HG03521 (cell line): Measurements from ENCODE around the gene ZNF385C.

ENCODE experiments used
- ATAC-seq: cut with Tn5 transposase; IDR thresholded peaks from one replicate; pipeline ENCODE4 v1.9.1; 2021; ENCODE audit warnings: mild to moderate bottlenecking, moderate library complexity; ENCODE audit not compliant: unreplicated experiment

The ZNF385C gene

DNA sequence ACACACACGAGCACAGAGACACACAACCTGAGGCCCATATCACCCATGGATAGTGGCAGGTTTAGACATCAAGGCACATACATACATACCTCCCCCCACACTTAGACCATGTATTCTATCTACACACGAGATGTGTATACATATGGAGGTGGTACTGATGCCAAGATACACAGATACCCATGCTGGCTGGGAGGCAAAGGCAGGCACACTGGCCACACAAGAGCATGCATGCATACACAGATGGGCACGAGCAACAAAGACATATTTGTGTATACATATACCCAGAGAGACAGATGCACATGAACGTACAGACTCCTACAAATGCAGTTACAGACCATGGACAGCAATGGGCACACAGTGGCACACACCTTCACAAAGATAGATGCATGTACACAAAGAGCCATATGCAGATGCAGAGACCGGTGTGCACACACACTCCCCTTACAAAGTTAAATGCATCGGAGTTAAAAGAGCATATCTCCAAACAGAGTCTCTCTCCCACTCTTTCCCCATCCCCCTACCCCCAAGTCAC lies 45.9 kb downstream of the ZNF385C start:
- no peak for ATAC-seq

DNA sequence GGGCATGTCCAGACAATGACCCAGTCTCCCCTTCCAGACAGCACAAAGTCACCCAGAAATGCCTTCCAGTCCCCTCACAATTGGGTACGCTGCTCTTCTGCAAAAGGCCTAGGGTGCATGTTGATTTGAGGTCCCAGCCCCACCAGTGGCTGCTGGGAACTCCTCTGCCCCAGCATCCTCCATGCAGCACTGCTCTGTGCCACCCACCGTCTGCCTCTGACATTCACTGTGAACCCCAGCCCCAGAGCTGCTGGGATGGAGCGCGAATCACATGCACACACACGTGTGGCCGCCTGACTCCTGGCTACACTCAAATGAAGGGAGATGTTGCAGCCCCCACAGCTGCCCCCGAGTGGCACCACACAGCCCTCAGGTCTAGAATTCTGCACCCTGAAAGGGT lies 46.6 kb downstream of the ZNF385C start:
- ATAC-seq: no peak

DNA sequence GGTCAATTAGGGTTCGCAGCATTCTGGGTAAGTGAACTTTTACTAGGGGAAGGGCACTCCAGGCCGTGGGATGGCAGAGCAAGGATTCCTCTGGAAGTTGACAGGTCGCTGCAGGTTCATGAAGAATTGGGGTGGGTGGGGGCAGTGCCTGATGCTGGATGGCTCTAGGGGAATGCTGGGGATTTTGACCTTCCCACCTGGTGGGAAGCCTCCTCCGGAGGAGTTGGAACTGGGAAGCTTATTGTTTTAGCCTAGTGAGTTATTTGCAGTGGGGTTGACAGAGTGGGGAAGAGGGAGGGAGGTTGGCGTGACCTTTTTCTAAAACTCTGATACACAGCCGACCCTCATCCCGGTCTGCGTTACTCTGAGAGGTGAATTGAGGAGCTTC lies 47.3 kb downstream of the ZNF385C start:
- ATAC-seq: no peak

DNA sequence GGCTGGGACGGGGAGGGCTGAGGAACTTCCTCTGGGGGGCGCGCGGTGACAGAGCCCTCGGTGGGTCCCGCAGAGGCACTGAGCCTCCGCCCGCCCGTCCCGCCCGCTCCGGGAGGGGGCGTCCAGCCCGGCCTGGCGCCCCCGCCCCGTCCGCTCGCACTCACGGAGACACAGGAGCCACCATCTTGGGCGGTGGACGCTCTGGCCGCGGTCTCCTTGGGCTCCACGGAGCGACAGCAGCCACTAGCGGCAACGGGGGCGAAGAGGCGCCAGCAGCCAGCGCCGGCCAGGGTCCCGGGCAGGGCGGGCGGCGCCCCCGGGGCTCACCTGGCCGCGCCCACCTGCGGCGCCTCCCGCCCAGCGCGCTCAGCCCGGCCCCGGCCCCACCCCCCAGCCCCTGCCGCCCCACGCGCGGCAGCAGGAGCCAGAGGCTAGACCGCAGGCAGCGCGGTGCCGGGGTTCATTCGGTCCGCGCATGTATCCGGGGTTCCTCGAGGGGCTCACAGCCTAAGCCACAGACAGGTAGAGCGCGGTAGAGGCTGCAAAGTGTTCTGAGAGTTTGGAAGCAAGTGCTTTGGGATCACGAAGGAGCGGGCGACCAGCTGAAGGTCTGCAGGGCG lies 47.8 kb downstream of the ZNF385C start, which contains the start of gene C17orf113:
Gene C17orf113 (minus strand): TSS at position 209 of the 620 bp plus-strand sequence. CDS start 7,225 bp downstream, outside the sequence.
- no peak for ATAC-seq

DNA sequence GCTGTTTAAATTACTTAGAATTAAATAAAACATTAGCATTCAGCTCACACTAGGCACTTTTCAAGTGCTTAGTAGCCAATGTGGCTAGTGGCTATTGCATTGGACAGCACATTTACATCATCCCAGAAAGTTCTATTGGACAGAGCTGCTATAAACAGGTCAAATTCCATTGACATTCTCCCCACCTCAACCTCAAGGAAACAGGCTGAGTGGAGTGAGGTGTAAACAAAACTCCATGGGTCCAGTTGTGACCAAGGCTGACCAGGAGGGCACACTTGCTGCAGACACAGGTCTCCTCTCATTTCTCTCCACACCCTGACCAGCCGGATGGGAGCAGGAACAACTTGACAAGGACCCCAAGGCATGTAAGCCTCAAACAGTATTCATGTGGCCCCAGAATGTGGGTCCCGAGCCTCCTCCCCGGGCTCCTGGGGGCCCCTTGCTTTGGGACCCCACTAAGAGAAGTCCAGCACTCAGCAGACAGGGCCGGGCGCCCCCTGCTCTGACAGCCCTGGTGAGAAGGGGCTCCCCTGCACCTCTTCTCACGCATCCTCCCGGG lies 48.4 kb downstream of the ZNF385C start:
- ATAC-seq: no peak

DNA sequence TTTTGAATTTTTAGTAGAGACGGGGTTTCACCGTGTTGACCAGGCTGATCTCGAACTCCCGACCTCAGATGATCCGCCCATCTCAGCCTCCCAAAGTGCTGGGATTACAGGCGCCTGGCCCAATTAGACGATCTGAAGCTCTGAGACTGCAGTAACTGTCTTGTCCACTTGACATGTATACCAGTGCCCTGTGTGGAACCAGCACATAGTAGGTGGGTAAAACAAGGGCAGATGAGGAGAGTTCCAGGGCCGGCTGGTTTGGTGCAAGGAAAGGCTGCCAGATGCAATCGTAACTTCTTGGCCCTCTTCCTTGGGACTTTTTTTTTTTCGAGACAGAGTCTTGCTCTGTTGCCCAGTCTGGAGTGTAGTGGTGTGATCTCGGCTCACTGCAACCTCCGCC lies 50.9 kb downstream of the ZNF385C start:
- no peak for ATAC-seq

DNA sequence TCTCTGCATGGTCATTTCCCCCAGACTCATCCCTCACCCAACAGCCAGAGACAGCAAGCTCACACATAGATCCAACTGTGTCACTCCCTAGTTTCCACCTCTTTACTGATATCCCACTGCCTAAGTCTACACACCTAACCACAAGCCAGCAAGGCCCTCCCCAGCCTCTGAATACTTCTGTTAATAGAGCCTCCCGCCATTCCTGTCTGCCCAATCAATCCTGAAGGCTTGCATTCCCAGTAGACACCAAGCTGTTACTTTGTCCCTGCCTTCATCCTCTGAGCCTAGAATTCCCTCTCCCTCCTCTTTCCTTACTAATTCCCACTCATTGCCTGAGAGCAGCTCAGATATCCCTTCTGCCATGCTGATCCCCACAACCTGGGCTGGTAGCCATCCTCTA lies 52.6 kb downstream of the ZNF385C start:
- no peak for ATAC-seq

DNA sequence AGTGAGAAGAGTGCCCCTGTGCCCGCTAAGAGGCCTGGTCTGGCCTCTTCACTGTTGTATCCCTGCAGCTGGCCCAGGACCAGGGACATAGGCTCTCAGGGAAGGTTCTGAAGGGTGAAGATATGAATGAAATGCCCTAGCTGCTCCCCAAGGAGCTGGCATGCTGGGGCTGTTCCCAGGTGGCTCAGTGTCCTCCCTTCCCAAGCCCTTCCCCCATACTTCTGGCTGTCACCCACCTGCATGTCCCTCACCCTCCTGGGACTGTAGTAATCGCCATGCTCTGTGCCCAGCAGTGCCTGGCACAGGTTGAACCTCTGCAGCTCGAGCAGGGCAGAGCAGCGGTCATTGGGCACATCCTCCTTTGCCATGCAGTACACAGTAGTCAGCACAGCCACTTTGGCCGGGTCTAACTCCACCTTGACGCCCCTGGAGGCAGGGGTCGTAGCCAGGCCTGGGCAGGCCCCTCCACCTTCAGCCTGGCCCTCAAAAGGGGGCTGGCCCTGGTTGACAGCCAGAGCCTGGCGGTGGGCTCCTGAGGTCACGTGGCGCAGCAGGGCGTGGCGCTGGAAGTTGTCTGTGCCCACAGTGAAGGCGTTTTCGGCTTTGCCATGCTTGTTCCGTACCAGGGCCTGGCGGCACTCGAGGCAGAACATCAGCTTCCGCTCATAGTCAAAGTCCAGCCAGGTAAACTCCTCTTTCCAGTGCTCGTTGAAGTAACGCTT lies 55.5 kb downstream of the ZNF385C start:
- ATAC-seq: no peak

DNA sequence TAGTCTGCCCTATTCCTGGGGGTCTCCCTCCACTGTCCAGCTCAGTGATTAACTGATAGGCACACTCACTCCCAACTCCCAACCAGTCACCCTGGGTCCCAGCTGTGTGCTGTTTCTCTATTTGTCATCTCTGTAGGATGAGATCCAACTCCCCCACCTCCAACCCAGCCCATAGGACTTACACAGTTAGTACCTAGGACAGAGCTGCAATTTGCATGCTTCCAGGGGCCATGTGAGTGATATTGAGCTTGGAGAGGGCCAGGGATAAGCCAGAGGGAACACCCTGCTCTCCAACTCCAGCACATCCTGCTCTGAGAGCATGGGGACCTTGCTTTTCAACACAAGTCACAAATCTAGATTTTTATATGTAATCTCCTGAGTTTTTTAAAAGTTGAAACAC lies 56.7 kb downstream of the ZNF385C start:
- no peak for ATAC-seq

DNA sequence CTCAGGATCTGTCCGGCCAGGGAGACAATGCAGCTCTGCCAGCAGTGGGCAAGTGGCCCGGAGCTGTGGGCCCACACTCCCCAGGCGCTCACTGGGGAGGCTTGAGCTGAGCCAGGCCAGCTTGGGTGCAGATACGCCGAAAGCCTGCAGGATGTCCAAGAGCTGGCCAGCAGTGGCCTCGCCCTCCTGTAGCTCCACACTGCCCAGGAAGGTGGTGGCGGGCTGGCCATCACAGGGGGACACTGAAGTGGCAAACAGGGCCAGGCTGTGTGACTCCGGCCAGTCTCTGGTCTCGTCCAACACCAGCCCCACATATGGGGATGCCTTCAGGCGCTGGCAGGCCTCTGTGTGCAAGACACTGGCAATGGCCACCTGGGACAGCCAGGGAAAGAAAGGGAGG lies 57.5 kb downstream of the ZNF385C start:
- no peak for ATAC-seq

DNA sequence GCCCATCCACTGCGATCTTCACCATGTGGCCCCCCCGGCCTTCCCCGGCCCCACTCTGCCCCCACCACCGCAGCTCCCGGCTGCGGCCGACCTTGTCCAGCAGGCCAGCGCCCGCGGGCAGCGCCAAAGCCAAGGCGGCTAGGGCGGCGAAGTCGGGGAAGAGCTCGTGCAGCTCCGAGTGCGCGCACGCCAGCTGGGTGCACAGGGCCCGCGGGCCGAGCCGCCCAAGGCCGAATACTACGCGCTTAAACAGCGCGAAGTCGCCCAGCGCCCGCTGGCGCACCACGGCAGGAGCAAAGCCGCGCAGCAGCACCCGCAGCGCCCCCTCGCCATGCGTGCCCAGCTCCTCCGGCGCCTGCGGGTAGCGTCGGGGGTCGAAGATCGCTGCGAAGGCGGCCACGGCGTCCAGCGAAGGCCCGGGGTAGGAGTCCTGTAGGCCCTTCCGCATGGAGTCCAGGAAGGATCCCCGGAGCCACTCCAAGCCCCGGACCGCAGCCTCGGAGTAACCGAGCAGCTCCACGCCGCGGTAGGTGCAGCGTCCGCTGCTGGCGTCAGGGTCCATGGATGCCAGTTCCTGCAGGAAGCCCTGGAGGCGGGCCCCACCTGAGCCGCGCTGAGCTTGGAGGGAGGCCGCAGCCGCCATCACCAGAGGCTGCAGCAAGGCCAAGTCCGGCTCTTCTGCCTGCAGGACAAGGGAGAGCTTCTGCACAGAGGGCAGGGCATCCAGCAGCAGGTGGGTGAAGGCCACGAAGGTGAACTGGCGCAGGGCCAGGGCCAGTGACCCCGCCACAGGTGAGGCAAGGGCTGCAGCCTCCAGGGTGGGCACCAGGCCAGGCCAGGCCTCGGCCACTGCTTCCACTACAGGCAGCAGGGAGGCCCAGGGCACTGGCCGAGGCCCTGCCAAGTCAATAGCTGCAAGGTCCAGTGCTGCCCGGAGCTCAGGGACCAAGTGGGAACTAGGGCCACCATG lies 58.2 kb downstream of the ZNF385C start:
- no peak for ATAC-seq

DNA sequence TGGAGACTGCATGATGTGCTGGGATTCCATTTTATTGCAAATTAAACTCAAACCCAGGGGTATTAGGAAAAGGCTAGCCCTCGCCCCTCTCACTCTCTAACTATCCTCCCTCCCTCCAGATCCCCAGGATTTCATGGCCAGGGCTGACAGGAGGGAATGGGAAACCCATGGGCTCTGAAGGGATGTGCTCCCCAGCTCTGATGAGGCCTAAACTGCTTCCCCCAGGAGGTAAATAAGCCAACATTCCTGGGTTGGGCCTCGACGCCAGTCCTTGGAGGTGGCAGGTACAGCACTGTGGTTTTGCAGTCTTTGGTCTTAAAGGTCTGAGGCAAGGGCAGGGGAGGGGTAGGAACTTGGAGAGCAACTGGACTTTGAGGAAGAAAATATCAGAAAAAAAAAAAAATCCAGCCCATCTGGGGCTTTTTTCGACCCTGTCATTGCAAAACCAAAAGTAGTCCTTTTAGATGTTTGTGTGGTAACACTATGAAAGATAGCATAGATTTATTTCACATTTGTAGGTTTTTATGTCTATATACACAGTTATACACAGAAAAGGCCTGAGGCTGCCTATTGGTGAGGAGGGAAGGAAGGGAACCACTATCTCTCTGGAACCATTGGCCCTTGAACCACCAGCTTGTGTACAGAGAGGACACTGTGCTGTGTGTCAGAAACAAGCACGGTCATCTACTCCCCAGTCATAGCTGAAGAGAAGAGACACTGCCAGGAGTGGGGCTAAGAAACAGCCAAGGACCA lies 59.9 kb downstream of the ZNF385C start:
- no peak for ATAC-seq

DNA sequence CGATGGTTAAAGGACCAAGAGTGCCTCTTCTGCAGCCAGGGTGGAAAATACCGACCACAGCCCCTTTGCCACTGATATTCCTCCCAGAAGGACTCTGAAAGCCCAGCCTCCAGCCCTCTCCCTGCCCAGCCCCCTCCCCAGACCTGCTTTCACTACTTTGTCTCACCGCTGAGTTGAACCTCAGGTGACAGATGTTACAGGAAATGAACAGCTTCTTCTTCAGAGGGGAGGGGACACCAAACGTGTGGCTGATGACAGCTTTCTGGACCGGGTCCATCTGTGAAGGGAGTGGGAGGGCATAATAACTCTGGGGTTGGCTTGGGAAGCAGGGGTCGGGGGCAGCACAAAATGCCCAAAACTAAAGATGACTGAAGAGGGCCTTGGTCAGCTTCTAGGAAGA lies 64.2 kb downstream of the ZNF385C start:
- no peak for ATAC-seq

DNA sequence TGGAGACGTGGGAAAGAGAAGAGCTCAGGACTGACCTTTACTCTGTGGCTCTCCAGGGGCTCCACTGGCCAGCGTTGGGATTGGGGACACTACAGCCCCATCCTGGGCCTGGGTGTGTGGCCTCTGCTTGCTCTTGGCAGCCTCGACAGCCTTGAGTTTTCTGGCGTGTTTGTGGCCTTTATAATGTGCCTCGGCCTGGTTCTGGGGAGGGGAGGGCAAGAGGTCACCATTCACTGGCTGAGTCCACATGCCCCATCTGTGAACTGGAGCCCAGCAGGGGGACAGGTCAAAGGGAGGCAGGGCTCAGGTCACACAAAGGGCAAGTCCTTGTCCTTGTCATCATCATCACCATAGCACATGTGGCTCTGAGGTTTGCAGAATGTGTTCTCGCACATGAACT lies 66.7 kb downstream of the ZNF385C start:
- no peak for ATAC-seq

DNA sequence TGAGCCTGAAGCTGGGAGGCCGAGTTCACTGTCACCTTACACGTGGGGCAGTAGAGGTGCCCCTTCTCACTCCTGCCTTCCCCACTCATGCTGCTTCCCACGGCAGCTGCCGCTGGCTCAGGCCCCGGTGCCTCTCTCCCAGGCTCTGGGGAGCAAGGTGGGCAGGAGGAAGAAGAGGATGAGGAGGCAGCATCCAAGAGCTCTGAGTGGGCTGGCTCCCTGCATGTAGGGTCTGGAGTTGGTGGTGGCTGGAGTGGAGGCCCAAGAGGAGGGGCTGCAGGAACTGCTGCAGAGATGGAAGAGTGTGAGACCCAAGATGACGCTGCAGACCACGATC lies 69.5 kb downstream of the ZNF385C start:
- ATAC-seq: no peak

DNA sequence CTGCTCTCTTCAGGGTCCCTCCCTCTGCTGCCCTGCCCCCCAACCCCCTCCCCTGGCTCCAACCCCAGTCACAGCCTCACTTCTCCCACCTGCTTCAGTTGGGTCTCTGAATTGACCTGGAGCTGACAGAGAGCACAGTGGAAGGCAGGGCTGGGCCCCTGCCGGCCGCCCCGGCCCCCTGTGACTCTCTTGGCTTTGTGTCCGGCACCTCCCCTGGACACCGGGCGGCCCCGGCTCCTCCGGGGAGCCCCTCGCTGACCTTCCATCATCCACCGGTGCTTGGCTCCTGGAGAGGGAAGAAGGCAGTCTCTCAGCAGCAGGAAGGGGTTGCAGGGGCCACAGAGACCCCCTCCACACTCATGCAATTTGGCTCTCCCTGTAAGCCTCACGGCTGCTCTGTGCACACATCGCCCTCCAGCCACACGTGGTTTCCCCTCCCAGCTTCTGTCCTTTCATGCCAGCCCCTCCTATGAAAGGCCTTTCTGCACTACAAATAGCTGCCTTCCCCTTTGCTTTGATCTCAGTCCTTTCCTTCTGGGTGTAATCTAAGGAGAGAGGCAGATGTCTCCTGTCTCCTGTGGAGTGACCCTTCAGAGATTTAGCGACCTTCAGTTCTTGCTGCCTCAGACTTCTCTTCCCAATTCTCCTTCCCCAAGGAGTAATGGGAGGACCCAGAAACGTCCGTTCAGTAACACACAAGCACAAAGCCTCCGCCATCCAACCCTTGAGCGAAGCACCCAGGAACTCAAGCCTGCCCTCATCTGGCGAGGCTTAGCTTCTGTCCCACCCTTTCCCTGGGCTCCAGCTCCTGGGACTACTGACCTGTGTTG lies 70.1 kb downstream of the ZNF385C start:
- no peak for ATAC-seq

DNA sequence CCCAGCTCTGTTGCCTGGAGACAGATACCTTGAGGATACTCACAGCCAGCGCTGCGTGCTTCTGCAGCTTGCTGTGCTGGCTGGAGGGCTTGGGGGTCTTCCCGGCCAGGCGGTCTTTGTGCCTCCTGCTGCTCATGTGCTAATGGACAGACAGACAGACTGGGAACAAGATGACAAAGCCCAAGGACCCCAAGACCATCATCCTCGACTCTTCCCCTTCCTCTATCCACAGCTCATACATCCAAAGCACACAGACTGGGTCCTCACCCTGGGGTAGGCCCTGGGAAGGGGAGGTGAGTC lies 70.7 kb downstream of the ZNF385C start:
- no peak for ATAC-seq

DNA sequence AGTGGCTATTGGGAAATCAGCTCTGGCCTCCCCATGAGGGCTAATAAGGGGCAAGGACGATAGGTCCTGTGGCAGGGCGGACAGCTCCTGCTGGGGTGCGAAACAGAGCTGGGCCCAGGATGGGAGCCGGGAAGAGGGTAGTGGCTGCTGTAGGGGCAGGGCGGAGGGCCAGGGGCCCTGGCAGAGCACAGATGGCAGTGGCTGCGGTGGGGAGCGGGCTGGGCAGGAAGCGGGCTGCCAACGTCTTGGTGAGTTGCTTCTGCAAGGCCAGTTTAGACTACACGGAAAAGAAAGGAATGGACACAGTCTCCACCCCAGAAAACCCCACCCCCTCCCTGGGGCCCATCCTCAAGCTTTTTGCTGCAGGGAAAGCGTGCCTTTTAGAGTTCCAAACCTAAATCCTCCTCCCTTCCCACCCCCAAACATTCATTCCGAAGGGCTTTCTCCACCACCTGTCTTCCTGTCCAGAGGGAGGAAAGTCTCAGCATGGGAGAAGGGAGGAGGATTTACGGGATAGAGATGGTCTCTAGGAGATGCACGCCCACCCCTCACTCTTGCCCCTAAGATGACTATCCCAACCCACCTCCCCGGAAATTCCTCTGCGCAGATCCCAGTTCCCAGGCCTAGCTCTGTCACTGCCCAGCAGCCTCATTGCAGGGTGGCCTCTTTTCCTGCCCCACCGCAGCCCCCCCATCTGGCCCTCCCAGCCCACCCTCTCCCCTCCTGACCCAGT lies 71.2 kb downstream of the ZNF385C start:
- no peak for ATAC-seq

DNA sequence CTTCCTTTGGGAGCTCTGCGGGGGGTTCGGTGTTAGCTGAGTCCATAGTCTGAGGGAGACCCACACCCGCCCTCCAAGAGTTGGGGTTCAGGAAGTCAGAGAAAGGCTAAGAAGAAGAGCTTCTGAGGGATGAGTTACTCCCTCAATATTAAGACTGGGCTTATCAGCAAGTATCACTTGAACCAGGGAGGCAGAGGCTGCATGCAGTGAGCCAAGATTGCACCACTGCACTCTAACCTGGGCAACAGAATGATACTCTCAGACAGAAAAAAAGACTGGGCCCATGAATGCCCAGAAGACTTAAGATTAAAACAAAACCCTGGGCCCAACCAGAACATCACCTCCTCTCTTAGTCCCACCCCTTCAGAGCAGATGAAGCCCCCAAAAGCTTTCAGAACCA lies 72.3 kb downstream of the ZNF385C start:
- no peak for ATAC-seq
